BE2C (cell line): ENCODE results near the gene RBMS3.

Source experiments
- DNase-seq: peaks from one replicate; pipeline ENCODE4 v3.0.0-alpha.2; 2020
- H3K27me3 ChIP-seq: fragments of 250-450 bp; sonication (Bioruptor Pico); 2 replicates; pipeline ENCODE4 v1.5.1; 2020; ENCODE audit warnings: mild to moderate bottlenecking
- H3K36me3 ChIP-seq: fragments of 250-450 bp; sonication (Bioruptor Pico); 2 replicates; pipeline ENCODE4 v1.5.1; 2020; ENCODE audit warnings: mild to moderate bottlenecking
- H3K4me1 ChIP-seq: fragments of 250-450 bp; sonication (Bioruptor Pico); 2 replicates; pipeline ENCODE4 v1.5.1; 2020
- H3K4me3 ChIP-seq: 2 replicates; pipeline ENCODE4 v1.5.1; 2011; ENCODE audit warnings: low read depth, low read length
- H3K9me3 ChIP-seq: fragments of 250-450 bp; sonication (Bioruptor Pico); 2 replicates; pipeline ENCODE4 v1.5.1; 2020
- CTCF ChIP-seq: IDR thresholded peaks from 2 replicates; pipeline ENCODE4 v1.5.1; 2012; ENCODE audit warnings: mild to moderate bottlenecking, low read depth, low read length

Gene RBMS3

GRCh38 chr3:29241855-29242254 lies 39.0 kb upstream of the RBMS3 start:
- H3K27me3 ChIP-seq, result no peaks in the 10 kb centered on the region
- no peaks in the 10 kb centered on the region for H3K36me3 ChIP-seq
- no peak overlapping the region for H3K4me3 ChIP-seq
- no peak for DNase-seq
- no peaks in the 10 kb centered on the region for H3K9me3 ChIP-seq
- H3K4me1 ChIP-seq, result no peaks in the 10 kb centered on the region
- TF ChIP-seq CTCF, result no peak

- no peak for TF ChIP-seq CTCF
- H3K4me3 ChIP-seq, result no peak overlapping the region
- no peaks in the 10 kb centered on the region for H3K4me1 ChIP-seq
- no peaks in the 10 kb centered on the region for H3K27me3 ChIP-seq
- no peaks in the 10 kb centered on the region for H3K36me3 ChIP-seq
- DNase-seq, result no peak
- H3K9me3 ChIP-seq, result no peaks in the 10 kb centered on the region
Measured at GRCh38 chr3:29242296-29242695, 38.6 kb upstream of the RBMS3 start.

GRCh38 chr3:29245441-29245840 lies 35.4 kb upstream of the RBMS3 start:
- Histone ChIP-seq H3K4me1 (peaks cover 4% of the 10 kb centered on the region; the same call in 1 of the 2 replicates), H3K27me3 (no peaks in the 10 kb centered on the region), H3K36me3 (no peaks in the 10 kb centered on the region), H3K4me3 (no peak overlapping the region), H3K9me3 (no peaks in the 10 kb centered on the region)
- DNase-seq, result no peak
- no peak for TF ChIP-seq CTCF

- no peak for TF ChIP-seq CTCF
- H3K4me3 ChIP-seq, result no peak overlapping the region
- peaks cover 4% of the 10 kb centered on the region; the same call in 1 of the 2 replicates for H3K4me1 ChIP-seq
- no peaks in the 10 kb centered on the region for H3K27me3 ChIP-seq
- no peaks in the 10 kb centered on the region for H3K9me3 ChIP-seq
- no peaks in the 10 kb centered on the region for H3K36me3 ChIP-seq
- DNase-seq, result no peak
Measured at GRCh38 chr3:29247088-29247745, 33.7 kb upstream of the RBMS3 start.

- no peaks in the 10 kb centered on the region for H3K36me3 ChIP-seq
- H3K4me1 ChIP-seq, result peaks cover 4% of the 10 kb centered on the region; the same call in 1 of the 2 replicates
- H3K4me3 ChIP-seq, result no peak overlapping the region
- no peaks in the 10 kb centered on the region for H3K27me3 ChIP-seq
- H3K9me3 ChIP-seq, result no peaks in the 10 kb centered on the region
- peak; percentile 3 for DNase-seq
- no peak for TF ChIP-seq CTCF
Measured at GRCh38 chr3:29249829-29250345, 31.0 kb upstream of the RBMS3 start.

GRCh38 chr3:29255854-29256696 lies 24.8 kb upstream of the RBMS3 start:
- no peak for DNase-seq
- no peaks in the 10 kb centered on the region for H3K4me1 ChIP-seq
- no peaks in the 10 kb centered on the region for H3K9me3 ChIP-seq
- no peaks in the 10 kb centered on the region for H3K27me3 ChIP-seq
- TF ChIP-seq CTCF, result no peak
- H3K36me3 ChIP-seq, result no peaks in the 10 kb centered on the region
- H3K4me3 ChIP-seq, result no peak overlapping the region
